Naive thymus-derived CD4-positive, alpha-beta T cell (primary cell): Measurements from ENCODE around the gene HLCS. TPM values are rescaled to one million over a fixed set of nuclear protein-coding genes. Genes with fewer than 3 reads are reported as not detected.

Experiments
- ATAC-seq: fragments of 150-1000 bp; cut with Tn5 transposase; 2 replicates; pipeline ENCODE4 v1.10.0; 2021; ENCODE audit warnings: mild to moderate bottlenecking, moderate library complexity
- CTCF ChIA-PET: fragments of 350-600 bp; sonication (Branson Sonifier 250); formaldehyde crosslinking; loops from one replicate; lab custom pipeline; 2021; ENCODE audit warnings: antibody characterized with exemption; lab: Charles Lee
- POLR2A ChIA-PET: fragments of 350-600 bp; sonication (Branson Sonifier 250); formaldehyde crosslinking; loops from one replicate; lab custom pipeline; 2021; ENCODE audit warnings: antibody characterized with exemption, inconsistent platforms; lab: Charles Lee
- DNase-seq, 9 donors: peaks; one replicate each; pipeline versions ENCODE4 v3.0.0 to v3.0.0-alpha.2; 2020 to 2022; ENCODE audit warnings: mixed read lengths in 1 of 9
- H3K27ac ChIP-seq: one replicate; pipeline ENCODE4 v1.7.0; 2013; ENCODE audit warnings: mild to moderate bottlenecking, low read depth, low read length, moderate library complexity
- H3K27me3 ChIP-seq, 2 donors: one replicate each; pipeline ENCODE4 v1.7.0; 2013; ENCODE audit warnings: low read length in 2 of 2, mild to moderate bottlenecking in 2 of 2, moderate library complexity in 2 of 2; ENCODE audit not compliant: control insufficient read depth in 2 of 2, insufficient read depth in 2 of 2
- H3K36me3 ChIP-seq, 3 experiments: 1 replicate in 2 of 3; 2 replicates in 1 of 3; pipeline ENCODE4 v1.7.0; 2013; ENCODE audit warnings: low read length in 3 of 3, mild to moderate bottlenecking in 3 of 3, moderate library complexity in 1 of 3; ENCODE audit not compliant: insufficient read depth in 3 of 3, control insufficient read depth in 2 of 3
- H3K4me1 ChIP-seq, 2 donors: one replicate each; pipeline ENCODE4 v1.7.0; 2013; ENCODE audit warnings: low read length in 2 of 2, mild to moderate bottlenecking in 2 of 2, moderate library complexity in 1 of 2; ENCODE audit not compliant: control insufficient read depth in 2 of 2, insufficient read depth in 2 of 2
- H3K4me3 ChIP-seq: 2 replicates; pipeline ENCODE4 v1.7.0; 2013; ENCODE audit warnings: mild to moderate bottlenecking, low read length
- H3K9me3 ChIP-seq, 3 experiments: 1 replicate in 2 of 3; 2 replicates in 1 of 3; pipeline ENCODE4 v1.7.0; 2013; ENCODE audit warnings: low read length in 3 of 3; ENCODE audit not compliant: control insufficient read depth in 2 of 3
- H3K27ac Mint-ChIP-seq, 9 donors: one replicate each; pipeline ENCODE4 v1.8.0; 2020 to 2022; ENCODE audit warnings: mixed read lengths in 9 of 9, mild to moderate bottlenecking in 8 of 9, moderate library complexity in 5 of 9, inconsistent platforms in 2 of 9
- H3K27me3 Mint-ChIP-seq, 5 donors: one replicate each; pipeline ENCODE4 v1.8.0; 2021 to 2022; ENCODE audit warnings: mixed read lengths in 5 of 5, mild to moderate bottlenecking in 1 of 5
- H3K36me3 Mint-ChIP-seq, 5 donors: one replicate each; pipeline ENCODE4 v1.8.0; 2020 to 2022; ENCODE audit warnings: mixed read lengths in 5 of 5, mild to moderate bottlenecking in 3 of 5, inconsistent platforms in 1 of 5
- H3K4me1 Mint-ChIP-seq, 7 donors: one replicate each; pipeline ENCODE4 v1.8.0; 2020 to 2022; ENCODE audit warnings: mixed read lengths in 7 of 7, mild to moderate bottlenecking in 3 of 7, inconsistent platforms in 1 of 7
- H3K4me3 Mint-ChIP-seq, 10 donors: one replicate each; pipeline ENCODE4 v1.8.0; 2020 to 2022; ENCODE audit warnings: mild to moderate bottlenecking in 10 of 10, mixed read lengths in 10 of 10, moderate library complexity in 6 of 10, inconsistent platforms in 2 of 10
- H3K9me3 Mint-ChIP-seq, 11 donors: one replicate each; pipeline ENCODE4 v1.8.0; 2020 to 2022; ENCODE audit warnings: mixed read lengths in 11 of 11, mild to moderate bottlenecking in 4 of 11, inconsistent platforms in 1 of 11, moderate library complexity in 1 of 11
- intact Hi-C, 2 donors: fragments of 100-400 bp; cut with micrococcal nuclease; formaldehyde crosslinking; loops; one replicate each; pipeline ENCODE4 v1.15.1; 2023
- polyA plus RNA-seq, 2 donors: library from polyadenylated mRNA; unstranded; fragments of 300-500 nt; fragmentation: Illumina TruSeq; gene quantifications; one replicate each; pipeline ENCODE4 v1.2.3, GENCODE V29; 2021
- total RNA-seq, 6 experiments: library from RNA in 5 of 6; stranded (reverse) in 5 of 6; gene quantifications; 1 replicate in 5 of 6; 2 replicates in 1 of 6; pipeline ENCODE4 v1.2.3 and lab custom pipeline; 2021 to 2026

Gene HLCS
- total and polyA plus RNA-seq, 7 experiments from 2014 or later, result 7.0 to 19.3 (median 9.0) TPM

DNA sequence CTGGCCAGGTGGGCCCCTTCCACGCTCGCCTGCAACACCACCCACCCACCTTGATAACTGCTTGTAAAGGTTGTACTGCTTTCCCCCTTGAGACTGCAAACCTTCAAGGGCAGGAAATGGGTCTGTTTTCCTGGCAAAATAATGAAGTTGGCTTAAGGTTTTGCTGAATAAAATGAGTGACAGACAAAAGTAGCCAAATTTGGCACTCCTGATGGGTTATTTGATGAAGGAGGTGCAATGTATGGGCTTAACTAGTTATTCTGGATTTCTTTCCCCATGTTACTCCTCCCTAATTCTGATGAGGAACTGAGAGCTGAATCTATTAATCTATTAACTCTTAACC, 14.6 kb upstream of the HLCS start:
- intact Hi-C loops, result loop anchor here in 1 of 2 donors (10.0 kb wide), 1 partner anchor 384 kb away; the partner anchor contains the start of gene DYRK1A
- peak overlapping the region; percentile 38 for H3K4me3 ChIP-seq
- DNase-seq, result peak in 3 of 9 donors; percentile 24 to 27 (median 25)

GRCh38 chr21:36980280-36981048, 14.0 kb upstream of the HLCS start:
- peak; percentile 59 for ATAC-seq
- peaks cover 0 to 9% of the 10 kb centered on the region in 2 donors for H3K4me1 ChIP-seq
- peaks cover 0 to 13% (median 0%) of the 10 kb centered on the region in 5 donors for H3K27me3 Mint-ChIP-seq
- H3K4me1 Mint-ChIP-seq, result peaks cover 10 to 27% (median 14%) of the 10 kb centered on the region in 7 donors
- H3K27me3 ChIP-seq, result no peaks in the 10 kb centered on the region
- peak in 2 of 9 donors; percentile 18 to 27 for DNase-seq
- H3K27ac ChIP-seq, result peak overlapping the region; percentile 19
- no peaks in the 10 kb centered on the region for H3K9me3 Mint-ChIP-seq
- POLR2A ChIA-PET, result interaction anchor here (1.2 kb wide), 1 partner anchor 11 kb away, joined by 5 read pairs; no protein-coding TSS in a partner anchor
- H3K4me3 ChIP-seq, result peak overlapping the region; percentile 38
- peak overlapping the region; percentile 73 to 92 (median 84) for H3K4me3 Mint-ChIP-seq
- intact Hi-C loops, result loop anchor here in 1 of 2 donors (10.0 kb wide), 1 partner anchor 384 kb away; the partner anchor contains the start of gene DYRK1A
- H3K36me3 ChIP-seq, result no peaks in the 10 kb centered on the region
- peak overlapping the region in 8 of 9 donors; percentile 25 to 84 (median 62) for H3K27ac Mint-ChIP-seq
- peaks cover 0 to 2% (median 0%) of the 10 kb centered on the region in 5 donors for H3K36me3 Mint-ChIP-seq
- CTCF ChIA-PET, result interaction anchor here (0.6 to 1.8 kb wide), 2 partner anchors 9 to 13 kb away, joined by 4 to 10 read pairs; no protein-coding TSS in a partner anchor
- no peaks in the 10 kb centered on the region for H3K9me3 ChIP-seq

More for the DNA sequence above, 14.6 kb upstream of the HLCS start:
- peaks cover 10 to 32% (median 19%) of the 10 kb centered on the region in 7 donors for H3K4me1 Mint-ChIP-seq
- Histone ChIP-seq H3K4me1 (peaks cover 0 to 12% of the 10 kb centered on the region in 2 donors), H3K36me3 (no peaks in the 10 kb centered on the region), H3K9me3 (no peaks in the 10 kb centered on the region), H3K27me3 (no peaks in the 10 kb centered on the region), H3K27ac (peak overlapping the region; percentile 19)
- ChIA-PET CTCF (interaction anchor here (0.6 kb wide), 1 partner anchor 12 kb away, joined by 4 read pairs; no protein-coding TSS in a partner anchor), POLR2A (no interaction called here)
- H3K36me3 Mint-ChIP-seq, result peaks cover 0 to 2% (median 0%) of the 10 kb centered on the region in 5 donors
- ATAC-seq, result no peak
- H3K27me3 Mint-ChIP-seq, result peaks cover 0 to 13% (median 0%) of the 10 kb centered on the region in 5 donors
- no peaks in the 10 kb centered on the region for H3K9me3 Mint-ChIP-seq
- peak overlapping the region; percentile 73 to 92 (median 84) for H3K4me3 Mint-ChIP-seq
- peak overlapping the region in 8 of 9 donors; percentile 7 to 84 (median 65) for H3K27ac Mint-ChIP-seq

GRCh38 chr21:36976882-36977651, 10.6 kb upstream of the HLCS start:
- H3K4me1 ChIP-seq, result peaks cover 0 to 9% of the 10 kb centered on the region in 2 donors
- ChIA-PET CTCF (interaction anchor here (0.6 to 1.9 kb wide), 4 partner anchors 10 to 310 kb away, joined by 3 to 8 read pairs (median 3); partner anchors contain the start of gene HLCS), POLR2A (no interaction called here)
- H3K27ac ChIP-seq, result no peak overlapping the region
- no peaks in the 10 kb centered on the region for H3K9me3 Mint-ChIP-seq
- H3K27ac Mint-ChIP-seq, result peak overlapping the region in 1 of 9 donors; percentile 22
- H3K4me3 ChIP-seq, result no peak overlapping the region
- DNase-seq, result peak in 4 of 9 donors; percentile 18 to 34 (median 31)
- peak overlapping the region in 1 of 10 donors; percentile 11 for H3K4me3 Mint-ChIP-seq
- ATAC-seq, result peak; percentile 69
- H3K36me3 Mint-ChIP-seq, result peaks cover 0 to 4% (median 0%) of the 10 kb centered on the region in 5 donors
- H3K27me3 ChIP-seq, result no peaks in the 10 kb centered on the region
- intact Hi-C loops, result loop anchor here (1.0 kb wide), 3 partner anchors 12 to 33 kb away; no protein-coding TSS in a partner anchor
- no peaks in the 10 kb centered on the region for H3K9me3 ChIP-seq
- peaks cover 11 to 23% (median 14%) of the 10 kb centered on the region in 7 donors for H3K4me1 Mint-ChIP-seq
- peaks cover 0 to 15% (median 0%) of the 10 kb centered on the region in 5 donors for H3K27me3 Mint-ChIP-seq
- H3K36me3 ChIP-seq, result no peaks in the 10 kb centered on the region

DNA sequence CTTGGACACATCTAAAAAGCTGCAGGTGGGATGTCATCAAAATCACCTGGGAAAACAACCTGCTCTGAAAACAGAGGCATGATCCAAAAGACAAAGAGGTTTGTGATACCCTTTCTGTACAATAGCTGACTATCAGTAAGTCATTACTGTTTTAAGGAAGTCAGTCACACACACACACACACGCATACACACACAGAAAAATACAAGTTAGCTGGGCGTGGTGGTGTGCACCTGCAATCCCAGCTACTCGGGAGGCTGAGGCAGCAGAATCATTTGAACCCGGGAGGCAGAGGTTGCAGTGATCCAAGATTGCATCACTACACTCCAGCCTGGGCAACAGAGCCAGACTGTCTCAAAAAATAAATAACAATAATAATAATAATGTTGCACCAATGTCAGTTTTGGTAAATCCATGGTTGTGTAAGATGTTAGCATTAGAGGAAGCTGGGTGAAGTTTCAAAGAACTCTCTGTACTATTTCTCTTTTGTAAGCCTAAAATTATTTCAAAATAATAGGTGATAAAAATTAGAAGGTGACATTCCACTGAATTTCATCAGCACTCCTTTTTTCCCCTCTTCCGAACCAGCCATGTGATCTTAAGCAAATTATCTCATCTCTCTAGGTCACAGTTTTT, 9.9 kb upstream of the HLCS start:
- ATAC-seq (no peak), DNase-seq (no peak)
- Mint-ChIP-seq H3K4me3 (peak overlapping the region in 1 of 10 donors; percentile 9), H3K4me1 (peaks cover 10 to 21% (median 14%) of the 10 kb centered on the region in 7 donors), H3K9me3 (no peaks in the 10 kb centered on the region), H3K27me3 (peaks cover 0 to 10% (median 0%) of the 10 kb centered on the region in 5 donors), H3K36me3 (peaks cover 0 to 2% (median 0%) of the 10 kb centered on the region in 5 donors), H3K27ac (no peak overlapping the region)
- ChIA-PET POLR2A (no interaction called here), CTCF (interaction anchor here (0.6 to 1.9 kb wide), 4 partner anchors 9 to 310 kb away, joined by 3 to 8 read pairs (median 3); partner anchors contain the start of gene HLCS)
- Histone ChIP-seq H3K27me3 (no peaks in the 10 kb centered on the region), H3K27ac (no peak overlapping the region), H3K4me3 (no peak overlapping the region), H3K9me3 (no peaks in the 10 kb centered on the region), H3K4me1 (peaks cover 0 to 9% of the 10 kb centered on the region in 2 donors), H3K36me3 (no peaks in the 10 kb centered on the region)
- intact Hi-C loops, result no loop called here

GRCh38 chr21:36974851-36975192, 8.4 kb upstream of the HLCS start:
- H3K27me3 Mint-ChIP-seq, result peaks cover 0 to 3% (median 0%) of the 10 kb centered on the region in 5 donors
- Histone ChIP-seq H3K4me3 (no peak overlapping the region), H3K27ac (no peak overlapping the region), H3K9me3 (no peaks in the 10 kb centered on the region), H3K27me3 (no peaks in the 10 kb centered on the region), H3K4me1 (no peaks in the 10 kb centered on the region), H3K36me3 (no peaks in the 10 kb centered on the region)
- H3K4me3 Mint-ChIP-seq, result no peak overlapping the region
- peaks cover 0 to 14% (median 7%) of the 10 kb centered on the region in 7 donors for H3K4me1 Mint-ChIP-seq
- ChIA-PET POLR2A (no interaction called here), CTCF (no interaction called here)
- H3K9me3 Mint-ChIP-seq, result no peaks in the 10 kb centered on the region
- H3K36me3 Mint-ChIP-seq, result peaks cover 0 to 2% (median 0%) of the 10 kb centered on the region in 5 donors
- no peak overlapping the region for H3K27ac Mint-ChIP-seq
- no peak for ATAC-seq
- intact Hi-C loops, result no loop called here
- DNase-seq, result no peak
